Breast epithelium (tissue), 3 donors: Measurements from ENCODE around the gene HMOX2.

Experiments
- CTCF ChIP-seq, 3 donors: fragments of 450-650 bp; IDR thresholded peaks; one replicate each; pipeline ENCODE4 v1.5.1; 2016 to 2017; ENCODE audit warnings: antibody characterized with exemption in 3 of 3, mild to moderate bottlenecking in 3 of 3, moderate library complexity in 3 of 3
- POLR2AphosphoS5 ChIP-seq, 3 donors: sonication (generic); formaldehyde crosslinking; IDR thresholded peaks; one replicate each; pipeline ENCODE4 v1.6.1; 2017; ENCODE audit warnings: antibody characterized with exemption in 3 of 3

DNA sequence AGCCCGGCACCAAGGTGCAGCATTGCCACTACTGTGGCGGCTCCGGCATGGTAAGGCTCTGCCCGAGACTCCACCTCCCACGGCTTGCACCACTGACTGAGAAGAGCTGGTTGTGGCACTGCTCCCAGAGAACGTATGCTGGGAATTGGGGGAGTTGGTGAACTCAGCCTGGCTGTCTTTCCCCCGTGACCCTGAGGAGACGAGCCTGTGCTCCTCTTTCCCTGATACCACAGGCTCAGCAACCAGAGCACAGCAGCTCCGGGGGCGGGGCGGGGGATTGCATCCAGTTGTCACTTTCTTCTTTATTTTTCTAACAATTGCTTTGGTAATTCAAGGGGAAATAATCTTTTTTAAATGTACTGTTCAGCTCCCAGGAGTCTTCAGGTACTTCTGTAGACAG lies 33.8 kb upstream of the HMOX2 start:
- no peak for TF ChIP-seq CTCF (IDR thresholded peaks at IDR 0.05)
- no peak for TF ChIP-seq POLR2AphosphoS5 (IDR thresholded peaks at IDR 0.05)
